Measurements from ENCODE around the gene RAB34.

DNA sequence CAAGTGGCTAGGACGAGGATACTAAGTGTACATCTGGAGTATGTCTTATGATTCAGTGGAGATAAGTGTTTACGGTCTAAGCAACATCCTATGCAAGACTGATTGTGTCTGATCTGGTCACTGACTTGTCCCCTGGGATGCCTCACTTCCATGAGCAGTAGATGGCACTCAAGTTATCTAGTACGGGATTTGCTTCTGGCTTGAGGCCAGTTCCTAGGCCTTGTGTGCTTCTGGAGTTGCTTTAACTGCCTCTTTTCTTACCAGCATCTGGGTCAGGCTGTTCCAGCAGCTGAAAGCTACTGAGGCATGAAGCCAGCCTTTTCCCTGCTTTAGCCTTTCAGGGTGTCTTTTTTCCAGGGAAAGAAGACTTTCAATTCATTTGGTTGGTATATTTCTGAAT lies 32.7 kb downstream of the RAB34 start:
- TF ChIP-seq, protein P1, sequence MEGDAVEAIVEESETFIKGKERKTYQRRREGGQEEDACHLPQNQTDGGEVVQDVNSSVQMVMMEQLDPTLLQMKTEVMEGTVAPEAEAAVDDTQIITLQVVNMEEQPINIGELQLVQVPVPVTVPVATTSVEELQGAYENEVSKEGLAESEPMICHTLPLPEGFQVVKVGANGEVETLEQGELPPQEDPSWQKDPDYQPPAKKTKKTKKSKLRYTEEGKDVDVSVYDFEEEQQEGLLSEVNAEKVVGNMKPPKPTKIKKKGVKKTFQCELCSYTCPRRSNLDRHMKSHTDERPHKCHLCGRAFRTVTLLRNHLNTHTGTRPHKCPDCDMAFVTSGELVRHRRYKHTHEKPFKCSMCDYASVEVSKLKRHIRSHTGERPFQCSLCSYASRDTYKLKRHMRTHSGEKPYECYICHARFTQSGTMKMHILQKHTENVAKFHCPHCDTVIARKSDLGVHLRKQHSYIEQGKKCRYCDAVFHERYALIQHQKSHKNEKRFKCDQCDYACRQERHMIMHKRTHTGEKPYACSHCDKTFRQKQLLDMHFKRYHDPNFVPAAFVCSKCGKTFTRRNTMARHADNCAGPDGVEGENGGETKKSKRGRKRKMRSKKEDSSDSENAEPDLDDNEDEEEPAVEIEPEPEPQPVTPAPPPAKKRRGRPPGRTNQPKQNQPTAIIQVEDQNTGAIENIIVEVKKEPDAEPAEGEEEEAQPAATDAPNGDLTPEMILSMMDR (IDR thresholded peaks at IDR 0.05) = no peak
- no peak for TF ChIP-seq EZH2 (IDR thresholded peaks at IDR 0.05; ENCODE audit: borderline replicate concordance, insufficient read depth, low read depth, low read length, poor library complexity, severe bottlenecking)
